ENCODE data around the gene CFAP20. TPM values are rescaled to one million over a fixed set of nuclear protein-coding genes. Genes with fewer than 3 reads are reported as not detected.

CFAP20 gene
- total and polyA plus RNA-seq, 2 of the 13 experiments (the other 11 are each of a cell fraction or from before 2014, with no cell fraction given), result 73.1 to 87.4 TPM

DNA sequence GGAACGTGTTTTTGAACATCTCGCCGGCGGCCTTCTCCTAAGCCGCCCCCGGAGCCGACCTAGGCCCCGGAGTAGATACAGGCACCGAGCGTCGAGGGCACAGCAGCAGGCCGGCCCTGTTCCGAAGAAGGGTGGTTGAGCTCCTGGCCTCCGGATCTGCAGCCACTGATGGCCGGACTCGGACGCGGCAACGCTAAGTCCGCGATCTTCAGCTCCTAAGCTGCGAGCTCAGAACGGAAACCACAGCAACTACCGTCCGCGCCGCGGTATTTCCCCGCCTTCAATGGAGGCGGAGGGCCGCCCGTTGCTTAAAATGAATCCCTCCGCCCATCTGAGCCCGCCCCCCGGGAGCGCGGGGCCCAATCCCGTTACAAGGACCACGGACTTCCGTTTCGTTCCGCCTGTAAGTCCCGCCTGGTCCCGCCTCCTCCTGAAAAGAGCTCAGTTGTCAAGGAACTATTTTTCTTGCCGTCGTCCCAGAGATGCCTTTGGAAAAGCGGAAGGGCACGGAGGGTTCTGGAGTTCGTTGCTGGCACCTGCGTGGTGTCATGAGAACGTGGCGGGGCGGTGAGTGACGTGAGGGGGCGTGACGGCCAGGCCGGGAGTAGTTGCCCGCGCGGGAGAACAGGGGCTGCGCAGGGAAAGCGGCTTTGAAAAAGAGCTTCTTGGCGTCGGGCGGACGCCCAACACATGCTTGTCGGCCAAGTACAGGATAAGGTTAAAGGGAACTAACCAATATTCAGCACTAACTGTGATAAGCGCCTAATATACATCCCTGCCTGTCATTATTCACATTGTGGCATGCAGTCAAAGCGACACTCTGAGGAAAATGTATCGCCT lies at the start of gene CFAP20 (continued):
- no peak; the same call in 1 of the 2 replicates for TF ChIP-seq CHD4 (IDR thresholded peaks at IDR 0.05; ENCODE audit: borderline replicate concordance, low read length)
- TF ChIP-seq ZFP1 (CRISPR knock-in tag; IDR thresholded peaks at IDR 0.05), result peak; percentile 89
- TF ChIP-seq ZNF282 (IDR thresholded peaks at IDR 0.05; ENCODE audit: partially characterized antibody), result no peak
- TF ChIP-seq MYC (CRISPR knock-in tag; IDR thresholded peaks at IDR 0.05; ENCODE audit: borderline replicate concordance), result peak; percentile 98
- TF ChIP-seq TEF (CRISPR knock-in tag; IDR thresholded peaks at IDR 0.05), result 0 out of 2 replicates have a peak, but pooled peaks have one; percentile 65
- TF ChIP-seq RFX1 (IDR thresholded peaks at IDR 0.05), result peak; percentile 84
- no peak for TF ChIP-seq ZFP36 (IDR thresholded peaks at IDR 0.05; ENCODE audit: borderline replicate concordance, low read depth, low read length, partially characterized antibody)
- TF ChIP-seq ZNF605 (CRISPR knock-in tag; IDR thresholded peaks at IDR 0.05), result peak; percentile 97
- TF ChIP-seq TERF1 (CRISPR knock-in tag; IDR thresholded peaks at IDR 0.05), result no peak
- TF ChIP-seq AFF4 (CRISPR knock-in tag; IDR thresholded peaks at IDR 0.05), result 0 out of 2 replicates have a peak, but pooled peaks have one; percentile 64
- TF ChIP-seq HOXA7 (CRISPR knock-in tag; IDR thresholded peaks at IDR 0.05), result no peak
- peak; percentile 90 for TF ChIP-seq ZNF776 (CRISPR knock-in tag; IDR thresholded peaks at IDR 0.05)
- TF ChIP-seq RXRA (CRISPR knock-in tag; IDR thresholded peaks at IDR 0.05), result peak; percentile 77; the same call in 1 of the 2 replicates
- peak; percentile 75; the same call in 1 of the 2 replicates for TF ChIP-seq FOSL2 (CRISPR knock-in tag; IDR thresholded peaks at IDR 0.05)
- 0 out of 2 replicates have a peak, but pooled peaks have one; percentile 41 for TF ChIP-seq ZNF839 (CRISPR knock-in tag; IDR thresholded peaks at IDR 0.05; ENCODE audit: borderline replicate concordance)
- peak; percentile 49 for TF ChIP-seq SRSF1 (optimal IDR thresholded peaks at IDR 0.05; ENCODE audit: low read depth, low read length)
- peak; percentile 70 for TF ChIP-seq TBL1XR1 (IDR thresholded peaks at IDR 0.05; ENCODE audit: borderline replicate concordance, low read length, partially characterized antibody)
- peak; percentile 88; the same call in 1 of the 2 replicates for TF ChIP-seq ZNF230 (CRISPR knock-in tag; IDR thresholded peaks at IDR 0.05)
- peak; percentile 77 for TF ChIP-seq ZSCAN21 (CRISPR knock-in tag; IDR thresholded peaks at IDR 0.05; ENCODE audit: borderline replicate concordance)
- TF ChIP-seq, protein P1, sequence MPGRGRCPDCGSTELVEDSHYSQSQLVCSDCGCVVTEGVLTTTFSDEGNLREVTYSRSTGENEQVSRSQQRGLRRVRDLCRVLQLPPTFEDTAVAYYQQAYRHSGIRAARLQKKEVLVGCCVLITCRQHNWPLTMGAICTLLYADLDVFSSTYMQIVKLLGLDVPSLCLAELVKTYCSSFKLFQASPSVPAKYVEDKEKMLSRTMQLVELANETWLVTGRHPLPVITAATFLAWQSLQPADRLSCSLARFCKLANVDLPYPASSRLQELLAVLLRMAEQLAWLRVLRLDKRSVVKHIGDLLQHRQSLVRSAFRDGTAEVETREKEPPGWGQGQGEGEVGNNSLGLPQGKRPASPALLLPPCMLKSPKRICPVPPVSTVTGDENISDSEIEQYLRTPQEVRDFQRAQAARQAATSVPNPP (CRISPR knock-in tag; IDR thresholded peaks at IDR 0.05), result peak; percentile 84; the same call in 1 of the 2 replicates
- TF ChIP-seq SNAI1 (CRISPR knock-in tag; IDR thresholded peaks at IDR 0.05; ENCODE audit: borderline replicate concordance), result peak; percentile 95; the same call in 1 of the 2 replicates

All from HepG2 (cell line).